ENCODE measurements around the gene FBXW11. TPM values are rescaled to one million over a fixed set of nuclear protein-coding genes. Genes with fewer than 3 reads are reported as not detected.

FBXW11 gene
- total and polyA plus RNA-seq, 10 of the 15 experiments (the other 5 are each of a cell fraction or from before 2014, with no cell fraction given) = 4.3 to 61.5 (median 40.0) TPM

- TF ChIP-seq RCOR1 (conservative IDR thresholded peaks at IDR 0.05; ENCODE audit: low read depth, low read length) (no peak), SP1 (IDR thresholded peaks at IDR 0.05; ENCODE audit: low read depth, low read length) (no peak), ZNF592 (IDR thresholded peaks at IDR 0.05) (no peak)
These were observed 24.6 kb downstream of the FBXW11 start (continued) for GRCh38 chr5:171981847-171982246.

GRCh38 chr5:171980792-171981191 lies 25.6 kb downstream of the FBXW11 start:
- H3K9ac ChIP-seq (ENCODE audit: control insufficient read depth, insufficient read depth, low read length) = no peak overlapping the region
- no peak for TF ChIP-seq KLF5 (IDR thresholded peaks at IDR 0.05; ENCODE audit: partially characterized antibody)
- TF ChIP-seq RELB (IDR thresholded peaks at IDR 0.05; ENCODE audit: low read depth) = no peak
- H2AFZ ChIP-seq (ENCODE audit: control insufficient read depth, low read depth, low read length) = no peak overlapping the region
- no TSS peak for BruUV-seq (replicated peaks)
- ChIA-PET CTCF (interaction anchor here (0.6 kb wide), 1 partner anchor 12 kb away, joined by 3 read pairs; no protein-coding TSS in a partner anchor), RAD21 (ENCODE audit: unreplicated experiment) (interaction anchor here (1.7 kb wide), 1 partner anchor 75 kb away, joined by 4 read pairs; no protein-coding TSS in a partner anchor), SMC1A (ENCODE audit: uncharacterized antibody, unreplicated experiment) (interaction anchor here (1.1 to 6.8 kb wide), 2 partner anchors 17 to 23 kb away, joined by 5 to 52 read pairs; no protein-coding TSS in a partner anchor), POLR2A (no interaction called here)
- H3K27ac ChIP-seq (ENCODE audit: control insufficient read depth, insufficient read depth) = no peak overlapping the region
- intact Hi-C loops (cut with micrococcal nuclease; ENCODE audit: unreplicated experiment) = no loop called here
- H3K4me2 ChIP-seq (ENCODE audit: control insufficient read depth, insufficient read depth) = no peak overlapping the region
- H3K79me2 ChIP-seq (ENCODE audit: control insufficient read depth, insufficient read depth, low read length) = peaks cover 89% of the 10 kb centered on the region
- no peak overlapping the region for H3K4me3 ChIP-seq
- 96% methylated on average over 3 of the region's 3 CpGs for WGBS (ENCODE audit: insufficient coverage, insufficient replicate concordance, low lambda C conversion rate, missing lambda C conversion rate)
- peaks cover 16% of the 10 kb centered on the region for H3K9me3 ChIP-seq (replicated peaks; ENCODE audit: control insufficient read depth, insufficient read depth, low read length)
- H3K4me1 ChIP-seq (ENCODE audit: control insufficient read depth, insufficient read depth, low read length) = peaks cover 57% of the 10 kb centered on the region
- in situ Hi-C loops (cut with MboI) = no loop called here
- no peaks in the 10 kb centered on the region for H3K27me3 ChIP-seq (replicated peaks in 1 of 2; ENCODE audit: control insufficient read depth in 2 of 2, insufficient read depth in 2 of 2, low read length in 1 of 2)
- peaks cover 0 to 6% of the 10 kb centered on the region in 2 experiments; a peak in 1 of 4 replicates for H3K36me3 ChIP-seq (ENCODE audit: control insufficient read depth in 2 of 2, insufficient read depth in 2 of 2, low read length in 1 of 2)
- DNase-seq (ENCODE audit: low read depth, low spot score) = no peak
- no peak for FAIRE-seq
- ATAC-seq = no peak
- H4K20me1 ChIP-seq (ENCODE audit: control insufficient read depth, insufficient read depth) = no peaks in the 10 kb centered on the region
